CD14-positive monocyte (primary cell): ENCODE data around the gene FSHR. TPM values are rescaled to one million over a fixed set of nuclear protein-coding genes. Genes with fewer than 3 reads are reported as not detected.

Source experiments
- DNase-seq, 3 donors: peaks; one replicate each; pipeline ENCODE4 v3.0.0-alpha.2; 2011 to 2022
- H2AFZ ChIP-seq: 2 replicates; pipeline ENCODE4 v1.6.0; 2012; ENCODE audit warnings: mild to moderate bottlenecking, low read depth, low read length, inconsistent platforms; ENCODE audit not compliant: insufficient read depth, poor library complexity, severe bottlenecking
- H3K27ac ChIP-seq, 2 donors: 1 replicate in 1 of 2; 2 replicates in 1 of 2; pipeline ENCODE4 v1.5.1; 2012 to 2013; ENCODE audit warnings: low read length in 2 of 2, control low read depth in 1 of 2, inconsistent platforms in 1 of 2, low read depth in 1 of 2, mild to moderate bottlenecking in 1 of 2
- H3K27me3 ChIP-seq, 2 donors: one replicate each; pipeline versions ENCODE4 v1.6.0 to v1.6.1; 2011 to 2013; ENCODE audit warnings: low read length in 2 of 2; ENCODE audit not compliant: control insufficient read depth in 2 of 2, insufficient read depth in 2 of 2
- H3K36me3 ChIP-seq, 2 donors: replicated peaks in 1 of 2; 1 replicate in 1 of 2; 2 replicates in 1 of 2; pipeline versions ENCODE4 v1.5.1 to v1.6.1; 2012 to 2013; ENCODE audit warnings: low read length in 2 of 2, control low read depth in 1 of 2, inconsistent platforms in 1 of 2, mild to moderate bottlenecking in 1 of 2; ENCODE audit not compliant: insufficient read depth in 2 of 2, control insufficient read depth in 1 of 2
- H3K4me1 ChIP-seq, 2 donors: 1 replicate in 1 of 2; 2 replicates in 1 of 2; pipeline versions ENCODE4 v1.5.1 to v1.6.1; 2012 to 2013; ENCODE audit warnings: low read length in 2 of 2, control low read depth in 1 of 2, inconsistent platforms in 1 of 2, mild to moderate bottlenecking in 1 of 2, moderate library complexity in 1 of 2; ENCODE audit not compliant: insufficient read depth in 2 of 2, control insufficient read depth in 1 of 2
- H3K4me2 ChIP-seq: replicated peaks from 2 replicates; pipeline ENCODE3; 2012; ENCODE audit warnings: low read length, moderate library complexity, mild to moderate bottlenecking; ENCODE audit not compliant: poor library complexity, severe bottlenecking; ENCODE audit errors: extremely low read depth
- H3K4me3 ChIP-seq, 3 experiments: fragments of 200-600 bp in 1 of 3; sonication (generic) in 1 of 3; replicated peaks in 1 of 3; 1 replicate in 2 of 3; 2 replicates in 1 of 3; pipeline ENCODE4 v1.5.1; 2011 to 2013; ENCODE audit warnings: low read length in 3 of 3, mild to moderate bottlenecking in 3 of 3, control low read depth in 2 of 3, low read depth in 2 of 3, inconsistent platforms in 1 of 3, moderate library complexity in 1 of 3
- H3K79me2 ChIP-seq: 2 replicates; pipeline ENCODE4 v1.6.0; 2012; ENCODE audit warnings: mild to moderate bottlenecking, control low read depth, inconsistent platforms, low read length, moderate library complexity; ENCODE audit not compliant: insufficient read depth
- H3K9ac ChIP-seq: 2 replicates; pipeline ENCODE4 v1.6.0; 2017; ENCODE audit warnings: low read length, mild to moderate bottlenecking; ENCODE audit not compliant: insufficient read depth, poor library complexity, severe bottlenecking
- H3K9me3 ChIP-seq, 2 donors: replicated peaks in 1 of 2; 1 replicate in 1 of 2; 2 replicates in 1 of 2; pipeline versions ENCODE4 v1.5.1 to v1.6.1; 2012 to 2013; ENCODE audit warnings: low read length in 2 of 2, control low read depth in 1 of 2; ENCODE audit not compliant: control insufficient read depth in 1 of 2, insufficient read depth in 1 of 2
- H4K20me1 ChIP-seq: 2 replicates; pipeline ENCODE4 v1.6.0; 2012; ENCODE audit warnings: mild to moderate bottlenecking, low read length, control low read depth, moderate library complexity; ENCODE audit not compliant: insufficient read depth
- H3K27ac Mint-ChIP-seq, 7 donors: one replicate each; pipeline ENCODE4 v1.8.0; 2020; ENCODE audit warnings: mild to moderate bottlenecking in 7 of 7, mixed read lengths in 7 of 7, moderate library complexity in 6 of 7, inconsistent platforms in 2 of 7
- H3K27me3 Mint-ChIP-seq, 3 donors: one replicate each; pipeline ENCODE4 v1.8.0; 2021 to 2022; ENCODE audit warnings: low read depth in 3 of 3, mild to moderate bottlenecking in 3 of 3, mixed read lengths in 3 of 3, moderate library complexity in 3 of 3, inconsistent platforms in 1 of 3
- H3K36me3 Mint-ChIP-seq, 2 donors: one replicate each; pipeline ENCODE4 v1.8.0; 2020; ENCODE audit warnings: mixed read lengths in 2 of 2, inconsistent platforms in 1 of 2, mild to moderate bottlenecking in 1 of 2
- H3K4me1 Mint-ChIP-seq: one replicate; pipeline ENCODE4 v1.8.0; 2020; ENCODE audit warnings: mild to moderate bottlenecking, mixed read lengths
- H3K4me3 Mint-ChIP-seq, 2 donors: one replicate each; pipeline ENCODE4 v1.8.0; 2020; ENCODE audit warnings: mild to moderate bottlenecking in 2 of 2, mixed read lengths in 2 of 2, moderate library complexity in 1 of 2
- H3K9me3 Mint-ChIP-seq, 7 donors: one replicate each; pipeline ENCODE4 v1.8.0; 2020 to 2022; ENCODE audit warnings: mixed read lengths in 7 of 7, mild to moderate bottlenecking in 6 of 7, moderate library complexity in 6 of 7, inconsistent platforms in 2 of 7
- WGBS: methylation state at CpG from one replicate; pipeline ENCODE4 v1.1.5; 2013; ENCODE audit warnings: missing lambda C conversion rate; ENCODE audit not compliant: insufficient coverage; 5-methylcytosine and 5-hydroxymethylcytosine counted together
- intact Hi-C, 2 donors: fragments of 100-400 bp; cut with micrococcal nuclease; formaldehyde crosslinking; loops; one replicate each; pipeline versions ENCODE4 v1.15.0 to v1.15.1; 2023
- polyA plus RNA-seq, 3 donors: library from polyadenylated mRNA; depleted of rRNA in 1 of 3; unstranded in 2 of 3; stranded (reverse) in 1 of 3; fragments of 300-500 nt in 2 of 3; fragments of >200 nt in 1 of 3; fragmentation: Illumina TruSeq in 2 of 3; gene quantifications; 1 replicate in 2 of 3; 2 replicates in 1 of 3; pipeline ENCODE4 v1.2.3, GENCODE V29; 2012 to 2021
- TF ChIP-seq, protein P1 (sequence below): fragments of 200-600 bp; IDR thresholded peaks from one replicate; pipeline ENCODE4 v1.8.0; 2022; ENCODE audit warnings: antibody characterized with exemption, mild to moderate bottlenecking

FSHR gene
- polyA plus RNA-seq, 3 donors: not detected

- no peaks in the 10 kb centered on the region for H3K4me1 ChIP-seq
- no peaks in the 10 kb centered on the region for H3K9me3 ChIP-seq
- no peak overlapping the region for H2AFZ ChIP-seq
- TF ChIP-seq, protein P1, sequence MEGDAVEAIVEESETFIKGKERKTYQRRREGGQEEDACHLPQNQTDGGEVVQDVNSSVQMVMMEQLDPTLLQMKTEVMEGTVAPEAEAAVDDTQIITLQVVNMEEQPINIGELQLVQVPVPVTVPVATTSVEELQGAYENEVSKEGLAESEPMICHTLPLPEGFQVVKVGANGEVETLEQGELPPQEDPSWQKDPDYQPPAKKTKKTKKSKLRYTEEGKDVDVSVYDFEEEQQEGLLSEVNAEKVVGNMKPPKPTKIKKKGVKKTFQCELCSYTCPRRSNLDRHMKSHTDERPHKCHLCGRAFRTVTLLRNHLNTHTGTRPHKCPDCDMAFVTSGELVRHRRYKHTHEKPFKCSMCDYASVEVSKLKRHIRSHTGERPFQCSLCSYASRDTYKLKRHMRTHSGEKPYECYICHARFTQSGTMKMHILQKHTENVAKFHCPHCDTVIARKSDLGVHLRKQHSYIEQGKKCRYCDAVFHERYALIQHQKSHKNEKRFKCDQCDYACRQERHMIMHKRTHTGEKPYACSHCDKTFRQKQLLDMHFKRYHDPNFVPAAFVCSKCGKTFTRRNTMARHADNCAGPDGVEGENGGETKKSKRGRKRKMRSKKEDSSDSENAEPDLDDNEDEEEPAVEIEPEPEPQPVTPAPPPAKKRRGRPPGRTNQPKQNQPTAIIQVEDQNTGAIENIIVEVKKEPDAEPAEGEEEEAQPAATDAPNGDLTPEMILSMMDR: no peak
- Mint-ChIP-seq H3K27ac (no peak overlapping the region), H3K9me3 (peaks cover 0 to 5% (median 1%) of the 10 kb centered on the region in 7 donors), H3K4me1 (no peaks in the 10 kb centered on the region), H3K4me3 (no peak overlapping the region), H3K27me3 (peaks cover 0 to 2% (median 0%) of the 10 kb centered on the region in 3 donors), H3K36me3 (no peaks in the 10 kb centered on the region)
- no peak overlapping the region for H3K27ac ChIP-seq
- H3K9ac ChIP-seq: no peak overlapping the region
- H3K4me2 ChIP-seq: no peak overlapping the region
- no peak overlapping the region for H3K4me3 ChIP-seq
- no peaks in the 10 kb centered on the region for H3K79me2 ChIP-seq
- no peaks in the 10 kb centered on the region for H3K27me3 ChIP-seq
- whole genome bisulfite sequencing: no CpG with 5 or more reads among the region's 2 CpGs
- no peaks in the 10 kb centered on the region for H4K20me1 ChIP-seq
- no peak for DNase-seq
- H3K36me3 ChIP-seq: no peaks in the 10 kb centered on the region
- intact Hi-C loops: no loop called here
These were observed 48.8 kb downstream of the FSHR start for GRCh38 chr2:49105506-49105905.

- no peaks in the 10 kb centered on the region for H3K36me3 Mint-ChIP-seq
- H3K27me3 Mint-ChIP-seq: no peaks in the 10 kb centered on the region
- DNase-seq: no peak
- no peak overlapping the region for H3K9ac ChIP-seq
- no peak overlapping the region for H3K4me3 ChIP-seq
- H3K4me1 Mint-ChIP-seq: no peaks in the 10 kb centered on the region
- H3K4me3 Mint-ChIP-seq: no peak overlapping the region
- no peaks in the 10 kb centered on the region for H3K4me1 ChIP-seq
- H3K27ac ChIP-seq: no peak overlapping the region
- WGBS: 90% methylated on average over 1 of the region's 1 CpG
- H3K4me2 ChIP-seq: no peak overlapping the region
- no peaks in the 10 kb centered on the region for H4K20me1 ChIP-seq
- H3K9me3 Mint-ChIP-seq: peaks cover 0 to 5% (median 2%) of the 10 kb centered on the region in 7 donors
- intact Hi-C loops: no loop called here
- no peaks in the 10 kb centered on the region for H3K9me3 ChIP-seq
- no peak overlapping the region for H2AFZ ChIP-seq
- H3K27ac Mint-ChIP-seq: no peak overlapping the region
- no peaks in the 10 kb centered on the region for H3K79me2 ChIP-seq
- TF ChIP-seq, protein P1: no peak
- no peaks in the 10 kb centered on the region for H3K27me3 ChIP-seq
- no peaks in the 10 kb centered on the region for H3K36me3 ChIP-seq
These were observed 52.2 kb downstream of the FSHR start for GRCh38 chr2:49102146-49102545.
